Measurements from ENCODE around the gene ENPP1.
"Not testable (repeated sequence)": the region's sequence is repeated elsewhere in the genome, so short reads cannot be mapped to it uniquely, and the experiment has no call there.

The ENPP1 gene

GRCh38 chr6:131885237-131885636 lies 77.4 kb downstream of the ENPP1 start:
- no peak for DNase-seq

- no peak for DNase-seq
Observed at GRCh38 chr6:131886517-131886916, 78.7 kb downstream of the ENPP1 start.

GRCh38 chr6:131890091-131890490 lies 82.3 kb downstream of the ENPP1 start:
- no peak for DNase-seq

- no peak for DNase-seq
Observed at GRCh38 chr6:131893198-131893597, 85.4 kb downstream of the ENPP1 start.

- DNase-seq: no peak
Observed at GRCh38 chr6:131894493-131895424, 86.9 kb downstream of the ENPP1 start.

- DNase-seq: no peak
Observed at GRCh38 chr6:131897050-131897435, 89.2 kb downstream of the ENPP1 start.

GRCh38 chr6:131897621-131898020 lies 89.8 kb downstream of the ENPP1 start:
- DNase-seq: no peak

- no peak for DNase-seq
Observed at GRCh38 chr6:131898718-131899117, 90.9 kb downstream of the ENPP1 start.

GRCh38 chr6:131900231-131900630 lies 92.4 kb downstream of the ENPP1 start:
- no peak for DNase-seq

- not testable (repeated sequence) for DNase-seq
Observed at GRCh38 chr6:131901326-131901873, 93.6 kb downstream of the ENPP1 start.

GRCh38 chr6:131903734-131904133 lies 95.9 kb downstream of the ENPP1 start:
- DNase-seq: not testable (repeated sequence)

- not testable (repeated sequence) for DNase-seq
Observed at GRCh38 chr6:131908787-131909186, 101.0 kb downstream of the ENPP1 start.

- DNase-seq: peak; percentile 71
Observed at GRCh38 chr6:131909408-131910218, 101.8 kb downstream of the ENPP1 start.

- no peak for DNase-seq
Observed at GRCh38 chr6:131910219-131910589, 102.4 kb downstream of the ENPP1 start.

- no peak for DNase-seq
Observed at GRCh38 chr6:131910956-131911355, 103.1 kb downstream of the ENPP1 start.

GRCh38 chr6:131911951-131912350 lies 104.1 kb downstream of the ENPP1 start:
- no peak for DNase-seq

- DNase-seq: no peak
Observed at GRCh38 chr6:131914234-131914633, 106.4 kb downstream of the ENPP1 start.

- peak; percentile 51 for DNase-seq
Observed at GRCh38 chr6:131914967-131915751, 107.3 kb downstream of the ENPP1 start.

- not testable (repeated sequence) for DNase-seq
Observed at GRCh38 chr6:131916091-131916796, 108.4 kb downstream of the ENPP1 start.

- DNase-seq: no peak
Observed at GRCh38 chr6:131916847-131917246, 109.0 kb downstream of the ENPP1 start.

GRCh38 chr6:131917318-131917717 lies 109.5 kb downstream of the ENPP1 start:
- no peak for DNase-seq

All from CD4-positive, alpha-beta T cell treated with Interleukin-4 for 4 hours (primary cell).